H9 (cell line): ENCODE results near the gene GFOD2. TPM values are rescaled to one million over a fixed set of nuclear protein-coding genes. Genes with fewer than 3 reads are reported as not detected.

Experiments
- DNase-seq: peaks from one replicate; pipeline ENCODE4 v3.0.0-alpha.2; 2017
- H2AFZ ChIP-seq: one replicate; pipeline ENCODE4 v1.6.1; 2013; ENCODE audit warnings: mild to moderate bottlenecking, low read length, control low read depth, moderate library complexity
- H2AK5ac ChIP-seq: 2 replicates; pipeline ENCODE4 v1.6.1; 2013; ENCODE audit warnings: low read length, control low read depth, mixed read lengths; ENCODE audit not compliant: insufficient read length
- H2BK120ac ChIP-seq: one replicate; pipeline ENCODE4 v1.6.1; 2013; ENCODE audit warnings: low read depth, mild to moderate bottlenecking, low read length, control low read depth, inconsistent platforms; ENCODE audit not compliant: poor library complexity, severe bottlenecking
- H2BK12ac ChIP-seq: 2 replicates; pipeline ENCODE4 v1.6.1; 2013; ENCODE audit warnings: low read length, control low read depth, mixed read lengths, low read depth; ENCODE audit not compliant: insufficient read length
- H2BK15ac ChIP-seq: 2 replicates; pipeline ENCODE4 v1.6.1; 2013; ENCODE audit warnings: low read depth, low read length, control low read depth
- H2BK20ac ChIP-seq: one replicate; pipeline ENCODE4 v1.6.1; 2013; ENCODE audit warnings: low read depth, mild to moderate bottlenecking, low read length, control low read depth, inconsistent platforms; ENCODE audit not compliant: poor library complexity, severe bottlenecking
- H2BK5ac ChIP-seq: 2 replicates; pipeline ENCODE4 v1.6.1; 2013; ENCODE audit warnings: low read length, control low read depth, mixed read lengths; ENCODE audit not compliant: insufficient read length
- H3K14ac ChIP-seq: 2 replicates; pipeline ENCODE4 v1.6.1; 2013; ENCODE audit warnings: low read length, control low read depth; ENCODE audit not compliant: insufficient read depth
- H3K18ac ChIP-seq: 2 replicates; pipeline ENCODE4 v1.6.1; 2013; ENCODE audit warnings: low read depth, mild to moderate bottlenecking, mixed read lengths, low read length, control low read depth; ENCODE audit not compliant: insufficient read length
- H3K23ac ChIP-seq: 2 replicates; pipeline ENCODE4 v1.6.1; 2013; ENCODE audit warnings: low read length, control low read depth, mixed read lengths, low read depth; ENCODE audit not compliant: insufficient read length
- H3K23me2 ChIP-seq: 2 replicates; pipeline ENCODE4 v1.6.1; 2013; ENCODE audit warnings: low read depth, mild to moderate bottlenecking, mixed read lengths, low read length, control low read depth; ENCODE audit not compliant: insufficient read length, poor library complexity, severe bottlenecking
- H3K27ac ChIP-seq: 2 replicates; pipeline ENCODE4 v1.5.1; 2013; ENCODE audit warnings: low read length, control low read depth, mixed read lengths, low read depth; ENCODE audit not compliant: insufficient read length
- H3K27me3 ChIP-seq: 2 replicates; pipeline ENCODE4 v1.6.1; 2013; ENCODE audit warnings: low read length, control low read depth, inconsistent platforms; ENCODE audit not compliant: insufficient read depth
- H3K4ac ChIP-seq: 2 replicates; pipeline ENCODE4 v1.6.1; 2013; ENCODE audit warnings: low read depth, mild to moderate bottlenecking, control low read depth, inconsistent platforms, low read length, moderate library complexity
- H3K4me1 ChIP-seq: 2 replicates; pipeline ENCODE4 v1.6.1; 2013; ENCODE audit warnings: low read length, control low read depth, inconsistent platforms; ENCODE audit not compliant: insufficient read depth
- H3K4me2 ChIP-seq: 2 replicates; pipeline ENCODE4 v1.6.1; 2013; ENCODE audit warnings: low read length, control low read depth, mixed read lengths; ENCODE audit not compliant: insufficient read length, insufficient read depth
- H3K56ac ChIP-seq: 2 replicates; pipeline ENCODE4 v1.6.1; 2013; ENCODE audit warnings: low read depth, mild to moderate bottlenecking, mixed read lengths, low read length, control low read depth; ENCODE audit not compliant: insufficient read length
- H3K79me1 ChIP-seq: 2 replicates; pipeline ENCODE4 v1.6.1; 2013; ENCODE audit warnings: low read depth, mild to moderate bottlenecking, moderate library complexity, low read length, control low read depth, inconsistent platforms; ENCODE audit not compliant: insufficient read depth, poor library complexity, severe bottlenecking
- H3K79me2 ChIP-seq: 2 replicates; pipeline ENCODE4 v1.6.1; 2013; ENCODE audit warnings: low read length, control low read depth, inconsistent platforms; ENCODE audit not compliant: insufficient read depth
- H3K9ac ChIP-seq: 2 replicates; pipeline ENCODE4 v1.6.1; 2013; ENCODE audit warnings: low read length, control low read depth, mixed read lengths; ENCODE audit not compliant: insufficient read length; ENCODE audit errors: extremely low read depth
- H3K9me3 ChIP-seq: one replicate; pipeline ENCODE4 v1.6.1; 2013; ENCODE audit warnings: low read depth, low read length, inconsistent platforms; ENCODE audit not compliant: control insufficient read depth
- H3T11ph ChIP-seq: one replicate; pipeline ENCODE4 v1.6.1; 2013; ENCODE audit warnings: mild to moderate bottlenecking, low read length, control low read depth, inconsistent platforms
- H4K20me1 ChIP-seq: one replicate; pipeline ENCODE4 v1.6.1; 2013; ENCODE audit not compliant: control insufficient read depth, insufficient read length, insufficient read depth
- H4K5ac ChIP-seq: 2 replicates; pipeline ENCODE4 v1.6.1; 2013; ENCODE audit warnings: low read depth, mild to moderate bottlenecking, mixed read lengths, low read length, control low read depth; ENCODE audit not compliant: insufficient read length
- H4K8ac ChIP-seq: replicated peaks from 2 replicates; pipeline ENCODE4 v1.6.1; 2013; ENCODE audit warnings: low read length, control low read depth, mixed read lengths, low read depth; ENCODE audit not compliant: insufficient read length
- H4K91ac ChIP-seq: 2 replicates; pipeline ENCODE4 v1.6.1; 2013; ENCODE audit warnings: low read depth, mild to moderate bottlenecking, moderate library complexity, mixed read lengths, low read length, control low read depth; ENCODE audit not compliant: insufficient read length
- H3K27ac Mint-ChIP-seq, 3 experiments: 2 replicates in 2 of 3; 3 replicates in 1 of 3; pipeline ENCODE4 v1.8.0; 2020 to 2021; ENCODE audit warnings: mixed read lengths in 3 of 3, mild to moderate bottlenecking in 1 of 3, moderate library complexity in 1 of 3
- H3K27me3 Mint-ChIP-seq: 2 replicates; pipeline ENCODE4 v1.8.0; 2021; ENCODE audit warnings: low read depth, mild to moderate bottlenecking, moderate library complexity, mixed read lengths
- H3K36me3 Mint-ChIP-seq, 3 experiments: 2 replicates in 2 of 3; 3 replicates in 1 of 3; pipeline ENCODE4 v1.8.0; 2020 to 2021; ENCODE audit warnings: low read depth in 3 of 3, mixed read lengths in 3 of 3; ENCODE audit not compliant: insufficient read depth in 1 of 3
- H3K4me1 Mint-ChIP-seq, 2 experiments: 2 replicates each; pipeline ENCODE4 v1.8.0; 2020; ENCODE audit warnings: mixed read lengths in 2 of 2
- H3K4me3 Mint-ChIP-seq, 2 experiments: 2 replicates in 1 of 2; 3 replicates in 1 of 2; pipeline ENCODE4 v1.8.0; 2020 to 2021; ENCODE audit warnings: mild to moderate bottlenecking in 2 of 2, mixed read lengths in 2 of 2, moderate library complexity in 1 of 2
- H3K9me3 Mint-ChIP-seq, 2 experiments: 2 replicates in 1 of 2; 3 replicates in 1 of 2; pipeline ENCODE4 v1.8.0; 2020; ENCODE audit warnings: mild to moderate bottlenecking in 2 of 2, mixed read lengths in 2 of 2, moderate library complexity in 1 of 2
- WGBS: extraction: QIAGEN DNeasy Blood & Tissue Kit; methylation state at CpG from one replicate; pipeline ENCODE4 v1.1.7; 2013; ENCODE audit warnings: missing lambda C conversion rate, low lambda C conversion rate, mixed read lengths; ENCODE audit not compliant: insufficient read length; ENCODE audit errors: extremely low coverage; 5-methylcytosine and 5-hydroxymethylcytosine counted together
- total RNA-seq: library from RNA; stranded (reverse); gene quantifications from 2 replicates; pipeline ENCODE4 v1.2.1, GENCODE V29; 2021
- TF ChIP-seq, protein P1 (sequence below): fragments of 200-600 bp; sonication (generic); conservative IDR thresholded peaks from 3 replicates; pipeline ENCODE4 v1.8.0; 2021; ENCODE audit warnings: antibody characterized with exemption, mild to moderate bottlenecking

GFOD2 gene
- total RNA-seq, 1 experiment from 2014 or later: 21.8 TPM

DNA sequence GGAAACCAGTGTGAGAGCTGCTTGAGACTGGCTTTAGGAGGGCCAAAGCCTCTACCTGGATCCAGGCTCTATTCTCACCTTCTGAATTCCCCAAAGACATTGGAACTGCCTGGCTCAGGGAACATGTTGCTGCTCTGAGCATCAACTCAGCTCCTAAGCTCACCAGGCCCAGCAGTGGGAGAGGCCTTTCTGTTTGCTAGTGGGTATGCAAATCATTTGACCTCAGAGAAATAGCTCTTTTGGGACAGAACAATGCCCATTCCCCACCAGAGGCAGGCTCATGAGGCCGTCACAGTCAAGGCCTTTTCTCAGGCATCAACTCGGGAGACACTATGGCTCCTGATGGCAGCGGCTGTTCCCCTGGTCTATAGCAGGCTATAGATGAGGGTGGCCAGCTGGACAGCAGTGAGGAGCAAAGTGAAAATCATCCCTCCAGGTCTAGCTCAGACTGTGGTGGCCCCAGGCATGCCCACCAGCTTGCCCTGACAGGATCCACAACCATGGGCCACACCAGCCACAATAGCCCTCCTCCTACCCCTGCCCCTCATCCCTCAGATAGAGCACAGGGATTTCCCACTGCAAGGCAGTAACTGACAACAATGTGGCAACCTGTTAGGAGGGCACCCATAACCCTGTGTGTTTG, 30.4 kb upstream of the GFOD2 start:
- Histone ChIP-seq H3K27me3 (no peaks in the 10 kb centered on the region), H3K4me1 (no peaks in the 10 kb centered on the region), H2BK120ac (no peak overlapping the region), H3K4ac (no peak overlapping the region), H2AFZ (no peak overlapping the region), H4K20me1 (peaks cover 2% of the 10 kb centered on the region), H3K4me2 (no peak overlapping the region), H3K79me1 (no peaks in the 10 kb centered on the region), H3K56ac (no peak overlapping the region), H2AK5ac (no peak overlapping the region), H3K23me2 (no peaks in the 10 kb centered on the region), H2BK20ac (no peak overlapping the region), H2BK5ac (no peak overlapping the region), H4K91ac (no peak overlapping the region), H3K23ac (no peak overlapping the region), H4K5ac (no peak overlapping the region), H3K9ac (no peak overlapping the region), H2BK12ac (no peak overlapping the region), H3K18ac (no peak overlapping the region), H3K14ac (no peak overlapping the region), H2BK15ac (no peak overlapping the region), H3K9me3 (no peaks in the 10 kb centered on the region), H3K27ac (no peak overlapping the region), H4K8ac (no peak overlapping the region), H3K79me2 (no peaks in the 10 kb centered on the region), H3T11ph (no peak overlapping the region)
- TF ChIP-seq, protein P1, sequence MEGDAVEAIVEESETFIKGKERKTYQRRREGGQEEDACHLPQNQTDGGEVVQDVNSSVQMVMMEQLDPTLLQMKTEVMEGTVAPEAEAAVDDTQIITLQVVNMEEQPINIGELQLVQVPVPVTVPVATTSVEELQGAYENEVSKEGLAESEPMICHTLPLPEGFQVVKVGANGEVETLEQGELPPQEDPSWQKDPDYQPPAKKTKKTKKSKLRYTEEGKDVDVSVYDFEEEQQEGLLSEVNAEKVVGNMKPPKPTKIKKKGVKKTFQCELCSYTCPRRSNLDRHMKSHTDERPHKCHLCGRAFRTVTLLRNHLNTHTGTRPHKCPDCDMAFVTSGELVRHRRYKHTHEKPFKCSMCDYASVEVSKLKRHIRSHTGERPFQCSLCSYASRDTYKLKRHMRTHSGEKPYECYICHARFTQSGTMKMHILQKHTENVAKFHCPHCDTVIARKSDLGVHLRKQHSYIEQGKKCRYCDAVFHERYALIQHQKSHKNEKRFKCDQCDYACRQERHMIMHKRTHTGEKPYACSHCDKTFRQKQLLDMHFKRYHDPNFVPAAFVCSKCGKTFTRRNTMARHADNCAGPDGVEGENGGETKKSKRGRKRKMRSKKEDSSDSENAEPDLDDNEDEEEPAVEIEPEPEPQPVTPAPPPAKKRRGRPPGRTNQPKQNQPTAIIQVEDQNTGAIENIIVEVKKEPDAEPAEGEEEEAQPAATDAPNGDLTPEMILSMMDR: no peak
- Mint-ChIP-seq H3K9me3 (no peaks in the 10 kb centered on the region), H3K4me1 (peaks cover 10 to 12% of the 10 kb centered on the region in 2 experiments), H3K27me3 (no peaks in the 10 kb centered on the region), H3K36me3 (peaks cover 2 to 10% (median 2%) of the 10 kb centered on the region in 3 experiments; a peak in 5 of 7 replicates), H3K27ac (peak overlapping the region in 2 of 3 experiments; percentile 59 to 88; a peak in 4 of 7 replicates), H3K4me3 (no peak overlapping the region)
- DNase-seq: no peak
- WGBS: no CpG with 5 or more reads among the region's 3 CpGs
